ENCODE results near the gene IL17RD. TPM values are rescaled to one million over a fixed set of nuclear protein-coding genes. Genes with fewer than 3 reads are reported as not detected.

The IL17RD gene
- total and polyA plus RNA-seq, 7 donors, result 0.19 to 1.8 (median 0.86) TPM

GRCh38 chr3:57173687-57174086 lies 8.5 kb upstream of the IL17RD start:
- H3K9me3 ChIP-seq, result no peaks in the 10 kb centered on the region
- intact Hi-C loops (cut with DNase I), result loop anchor here in 1 of 2 donors (5.0 kb wide), 1 partner anchor 54 kb away; the partner anchor contains the start of gene APPL1
- TF ChIP-seq, protein P1, sequence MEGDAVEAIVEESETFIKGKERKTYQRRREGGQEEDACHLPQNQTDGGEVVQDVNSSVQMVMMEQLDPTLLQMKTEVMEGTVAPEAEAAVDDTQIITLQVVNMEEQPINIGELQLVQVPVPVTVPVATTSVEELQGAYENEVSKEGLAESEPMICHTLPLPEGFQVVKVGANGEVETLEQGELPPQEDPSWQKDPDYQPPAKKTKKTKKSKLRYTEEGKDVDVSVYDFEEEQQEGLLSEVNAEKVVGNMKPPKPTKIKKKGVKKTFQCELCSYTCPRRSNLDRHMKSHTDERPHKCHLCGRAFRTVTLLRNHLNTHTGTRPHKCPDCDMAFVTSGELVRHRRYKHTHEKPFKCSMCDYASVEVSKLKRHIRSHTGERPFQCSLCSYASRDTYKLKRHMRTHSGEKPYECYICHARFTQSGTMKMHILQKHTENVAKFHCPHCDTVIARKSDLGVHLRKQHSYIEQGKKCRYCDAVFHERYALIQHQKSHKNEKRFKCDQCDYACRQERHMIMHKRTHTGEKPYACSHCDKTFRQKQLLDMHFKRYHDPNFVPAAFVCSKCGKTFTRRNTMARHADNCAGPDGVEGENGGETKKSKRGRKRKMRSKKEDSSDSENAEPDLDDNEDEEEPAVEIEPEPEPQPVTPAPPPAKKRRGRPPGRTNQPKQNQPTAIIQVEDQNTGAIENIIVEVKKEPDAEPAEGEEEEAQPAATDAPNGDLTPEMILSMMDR (IDR thresholded peaks at IDR 0.05), result no peak
- H3K4me3 ChIP-seq, result no peak overlapping the region
- H3K27me3 ChIP-seq (ENCODE audit: insufficient read depth in 3 of 3, low read length in 2 of 3), result no peaks in the 10 kb centered on the region
- DNase-seq (no peak), ATAC-seq (no peak)
- H3K4me1 ChIP-seq, result no peaks in the 10 kb centered on the region
- 62 to 78% (median 63%) methylated on average over 2 of the region's 2 CpGs for WGBS, 3 donors
- H3K27ac ChIP-seq, result no peak overlapping the region
- no peaks in the 10 kb centered on the region for H3K36me3 ChIP-seq (ENCODE audit: insufficient read depth in 1 of 2, low read depth in 1 of 2)

- Histone ChIP-seq H3K4me3 (no peak overlapping the region), H3K36me3 (ENCODE audit: insufficient read depth in 1 of 2, low read depth in 1 of 2) (no peaks in the 10 kb centered on the region), H3K9me3 (no peaks in the 10 kb centered on the region), H3K27ac (no peak overlapping the region), H3K27me3 (ENCODE audit: insufficient read depth in 3 of 3, low read length in 2 of 3) (no peaks in the 10 kb centered on the region), H3K4me1 (no peaks in the 10 kb centered on the region)
- TF ChIP-seq, protein P1 (IDR thresholded peaks at IDR 0.05), result no peak
- intact Hi-C loops (cut with DNase I), result loop anchor here in 1 of 2 donors (5.0 kb wide), 1 partner anchor 56 kb away; the partner anchor contains the start of gene APPL1
- DNase-seq, result no peak
- 98 to 100% (median 100%) methylated on average over 1 of the region's 1 CpG for WGBS, 3 donors
- no peak for ATAC-seq
These were observed 5.8 kb upstream of the IL17RD start for GRCh38 chr3:57170946-57171345.

DNA sequence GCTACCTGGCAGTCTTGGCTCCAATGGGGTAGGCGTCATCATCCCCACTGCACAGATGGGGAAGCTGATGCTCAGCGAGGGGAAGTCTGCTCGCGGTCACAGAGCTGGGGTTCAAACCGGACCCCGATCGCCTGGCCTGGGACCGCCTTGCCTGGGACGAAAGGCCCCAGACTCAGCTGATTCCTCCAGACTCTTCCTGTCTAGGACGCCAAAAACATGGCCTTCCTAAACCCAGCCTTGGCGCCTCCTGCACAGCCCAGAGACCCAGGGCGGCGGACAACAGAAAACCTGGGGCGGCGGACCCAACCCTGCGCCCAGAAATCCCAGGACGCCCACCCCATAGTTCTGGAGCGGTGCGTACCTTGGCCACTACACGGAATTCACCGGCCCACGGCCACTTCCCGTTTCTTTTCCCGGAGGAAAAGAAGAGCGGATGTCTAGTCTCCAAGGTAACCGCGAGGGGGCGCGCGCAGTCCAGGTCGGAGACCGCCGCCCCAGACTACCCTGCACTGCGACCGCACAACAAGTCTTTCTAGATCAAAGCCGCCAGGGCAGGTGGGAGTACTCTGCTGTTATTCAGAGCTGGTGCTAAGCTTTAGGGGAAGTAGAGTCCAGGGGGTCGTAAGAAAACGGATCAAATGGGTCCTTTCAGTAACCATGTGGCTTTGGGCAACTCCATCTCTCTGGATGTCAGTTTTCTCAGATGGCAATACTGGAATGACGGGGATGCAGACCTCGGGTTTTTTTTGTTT lies 4.9 kb upstream of the IL17RD start:
- no peaks in the 10 kb centered on the region for H3K4me1 ChIP-seq
- H3K27ac ChIP-seq, result no peak overlapping the region
- ATAC-seq (peak; percentile 76 to 92 (median 83)), DNase-seq (peak; percentile 82 to 86)
- 16 to 17% (median 16%) methylated on average over 40 of the region's 40 CpGs for WGBS, 3 donors
- no peaks in the 10 kb centered on the region for H3K9me3 ChIP-seq
- TF ChIP-seq, protein P1 (IDR thresholded peaks at IDR 0.05), result peak; percentile 83
- H3K27me3 ChIP-seq (ENCODE audit: insufficient read depth in 3 of 3, low read length in 2 of 3), result no peaks in the 10 kb centered on the region
- intact Hi-C loops (cut with DNase I), result loop anchor here (5.0 kb wide), 4 partner anchors 57 to 267 kb away; partner anchors contain the start of gene APPL1 (in 2 of the 2)
- H3K4me3 ChIP-seq, result peak overlapping the region; percentile 64
- H3K36me3 ChIP-seq (ENCODE audit: insufficient read depth in 1 of 2, low read depth in 1 of 2), result no peaks in the 10 kb centered on the region

- peaks cover 0 to 5% (median 0%) of the 10 kb centered on the region in 3 donors for H3K27me3 ChIP-seq (ENCODE audit: insufficient read depth in 3 of 3, low read length in 2 of 3)
- no peak overlapping the region for H3K27ac ChIP-seq
- ATAC-seq (no peak), DNase-seq (no peak)
- intact Hi-C loops (cut with DNase I), result loop anchor here (5.0 kb wide), 4 partner anchors 58 to 268 kb away; partner anchors contain the start of gene APPL1 (in 1 of the 2)
- TF ChIP-seq, protein P1 (IDR thresholded peaks at IDR 0.05), result no peak
- no peaks in the 10 kb centered on the region for H3K36me3 ChIP-seq (ENCODE audit: insufficient read depth in 1 of 2, low read depth in 1 of 2)
- peaks cover 5% of the 10 kb centered on the region for H3K4me1 ChIP-seq
- no peak overlapping the region for H3K4me3 ChIP-seq
- 75 to 86% (median 81%) methylated on average over 3 of the region's 3 CpGs for WGBS, 3 donors
- H3K9me3 ChIP-seq, result no peaks in the 10 kb centered on the region
These were observed 4.0 kb upstream of the IL17RD start for GRCh38 chr3:57169108-57169507.
